ENCODE measurements around the gene OR52N1. TPM values are rescaled to one million over a fixed set of nuclear protein-coding genes. Genes with fewer than 3 reads are reported as not detected.

The OR52N1 gene
- total and polyA plus RNA-seq, 4 experiments from 2014 or later = not detected

DNA sequence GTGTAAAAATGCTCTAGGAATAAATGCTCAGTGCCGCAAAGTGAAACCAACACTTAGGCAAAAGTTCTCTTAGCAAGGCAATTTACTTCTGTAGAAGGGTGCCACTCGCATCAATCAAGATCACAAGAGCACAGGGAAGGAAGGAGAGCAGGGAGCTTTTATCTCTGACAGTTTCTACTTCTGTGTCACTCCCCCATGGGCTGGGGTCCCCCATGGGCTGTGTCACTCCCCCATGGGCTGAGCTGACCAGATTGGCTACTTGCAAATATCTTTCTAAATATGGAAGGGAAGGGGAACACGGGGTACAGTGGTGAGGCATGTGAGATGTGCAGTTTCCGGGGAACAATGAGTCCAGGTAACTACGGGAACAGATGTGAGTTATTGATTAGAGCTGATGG is 18.1 kb upstream of the OR52N1 start:
- Histone ChIP-seq H3K4me1 (ENCODE audit: insufficient read depth, low read length) (peaks cover 8% of the 10 kb centered on the region), H3K27me3 (ENCODE audit: insufficient read depth, low read length) (no peaks in the 10 kb centered on the region), H3K4me3 (ENCODE audit: low read length in 2 of 2) (peak overlapping the region; percentile 58 to 83), H3K36me3 (ENCODE audit: insufficient read depth, low read length) (no peaks in the 10 kb centered on the region), H3K27ac (ENCODE audit: low read depth, low read length) (no peak overlapping the region), H3K9me3 (ENCODE audit: control insufficient read depth in 1 of 2, low read length in 2 of 2) (no peaks in the 10 kb centered on the region)
- CTCF ChIA-PET (ENCODE audit: partially characterized antibody) = interaction anchor here (0.6 to 2.6 kb wide), 15 partner anchors 10 to 1172 kb away, joined by 3 to 20 read pairs (median 3); partner anchors contain the start of genes OR51D1 and TRIM5
- DNase-seq = peak in 4 of 5 donors; percentile 5 to 15 (median 8)
- H3K9me3 Mint-ChIP-seq = peaks cover 0 to 7% (median 4%) of the 10 kb centered on the region in 8 donors
- H3K27me3 Mint-ChIP-seq = peaks cover 13 to 15% of the 10 kb centered on the region in 2 donors
- peaks cover 7 to 13% (median 12%) of the 10 kb centered on the region in 4 donors for H3K4me1 Mint-ChIP-seq
- peak overlapping the region in 3 of 7 donors; percentile 6 to 40 (median 20) for H3K27ac Mint-ChIP-seq
- intact Hi-C loops (cut with micrococcal nuclease) = no loop called here
- H3K4me3 Mint-ChIP-seq = peak overlapping the region; percentile 88 to 96 (median 90)
- H3K36me3 Mint-ChIP-seq = no peaks in the 10 kb centered on the region
- POLR2A ChIA-PET (ENCODE audit: partially characterized antibody) = no interaction called here

DNA sequence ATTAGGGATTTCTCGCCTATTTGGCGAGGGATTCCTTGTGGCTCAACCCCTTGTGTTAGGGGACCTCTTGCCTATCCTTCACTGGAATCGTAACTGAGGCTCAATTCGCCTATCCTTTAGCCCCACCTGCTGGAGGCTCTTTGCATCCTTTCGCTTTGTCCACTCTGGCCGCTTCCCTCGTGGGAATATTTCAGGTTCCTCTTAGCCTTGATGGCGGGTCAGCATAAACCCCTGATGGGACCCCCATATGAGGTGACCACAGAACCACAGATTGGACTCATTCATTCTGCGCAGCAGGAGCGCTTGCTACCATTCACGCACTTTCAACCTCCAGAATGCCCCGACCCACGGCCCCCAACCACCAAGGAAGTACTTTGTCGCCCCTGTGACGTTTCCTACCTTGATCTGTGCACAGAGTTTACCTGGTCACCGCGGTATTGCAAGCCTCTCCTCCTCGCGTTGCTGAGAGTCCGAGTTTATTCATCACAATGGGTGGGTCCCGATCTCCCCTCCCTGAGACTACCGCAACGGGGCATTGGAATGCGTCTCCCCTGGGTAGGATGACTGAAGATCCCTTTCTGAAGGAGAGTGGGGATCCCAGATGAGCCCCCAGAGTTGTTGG is 17.5 kb upstream of the OR52N1 start, which contains the start of gene OR52N2:
TSS of gene OR52N2 (plus strand) at position 425 of the 622 bp plus-strand sequence. CDS start 11,412 bp downstream, outside the sequence.
- peaks cover 0 to 11% (median 6%) of the 10 kb centered on the region in 8 donors for H3K9me3 Mint-ChIP-seq
- CTCF ChIA-PET (ENCODE audit: partially characterized antibody) = interaction anchor here (1.1 to 2.6 kb wide), 9 partner anchors 10 to 1172 kb away, joined by 3 to 20 read pairs (median 7); partner anchors contain the start of genes OR51D1 and TRIM5
- Histone ChIP-seq H3K4me3 (ENCODE audit: low read length in 2 of 2) (peak within 1 kb of the TSS; percentile 58 to 83), H3K27ac (ENCODE audit: low read depth, low read length) (no peak within 1 kb of the TSS), H3K9me3 (ENCODE audit: control insufficient read depth in 1 of 2, low read length in 2 of 2) (no peaks in the 10 kb centered on the region), H3K36me3 (ENCODE audit: insufficient read depth, low read length) (no peaks in the 10 kb centered on the region), H3K4me1 (ENCODE audit: insufficient read depth, low read length) (peaks cover 8% of the 10 kb centered on the region), H3K27me3 (ENCODE audit: insufficient read depth, low read length) (no peaks in the 10 kb centered on the region)
- POLR2A ChIA-PET (ENCODE audit: partially characterized antibody) = no interaction called here
- H3K4me3 Mint-ChIP-seq = peak within 1 kb of the TSS; percentile 88 to 96 (median 90)
- peaks cover 7 to 13% (median 12%) of the 10 kb centered on the region in 4 donors for H3K4me1 Mint-ChIP-seq
- no peaks in the 10 kb centered on the region for H3K36me3 Mint-ChIP-seq
- peak within 1 kb of the TSS in 5 of 7 donors; percentile 6 to 48 (median 40) for H3K27ac Mint-ChIP-seq
- peak; percentile 60 to 72 (median 66) for DNase-seq
- peaks cover 13 to 16% of the 10 kb centered on the region in 2 donors for H3K27me3 Mint-ChIP-seq
- intact Hi-C loops (cut with micrococcal nuclease) = loop anchor here (1.0 kb wide), 3 partner anchors 124 to 1171 kb away; partner anchors contain the start of gene OR51D1

DNA sequence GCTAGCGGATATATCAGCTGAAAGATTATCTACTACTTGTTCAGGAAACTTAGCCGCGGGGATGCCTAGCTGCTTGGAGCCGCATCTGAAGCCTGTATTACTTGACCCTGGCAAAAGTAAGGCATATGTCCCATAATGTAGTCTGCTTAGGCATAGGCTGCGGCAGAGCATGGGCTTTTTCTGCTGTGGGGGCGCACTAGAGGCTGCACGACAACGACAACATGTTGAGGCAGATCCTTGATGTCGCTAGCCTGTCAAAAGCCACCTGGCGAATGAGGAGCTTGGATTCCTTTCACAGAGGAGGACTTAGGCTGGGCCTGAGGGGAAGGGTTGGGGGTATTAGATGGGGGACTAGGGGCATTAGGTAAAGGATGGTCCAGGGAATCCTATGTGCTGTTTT is 16.5 kb upstream of the OR52N1 start:
- Mint-ChIP-seq H3K27me3 (peaks cover 16 to 17% of the 10 kb centered on the region in 2 donors), H3K9me3 (peaks cover 0 to 18% (median 11%) of the 10 kb centered on the region in 8 donors), H3K4me3 (no peak overlapping the region), H3K4me1 (peaks cover 7 to 13% (median 12%) of the 10 kb centered on the region in 4 donors), H3K27ac (no peak overlapping the region), H3K36me3 (no peaks in the 10 kb centered on the region)
- H3K4me1 ChIP-seq (ENCODE audit: insufficient read depth, low read length) = peaks cover 8% of the 10 kb centered on the region
- no peak overlapping the region for H3K27ac ChIP-seq (ENCODE audit: low read depth, low read length)
- no peak overlapping the region for H3K4me3 ChIP-seq (ENCODE audit: low read length in 2 of 2)
- POLR2A ChIA-PET (ENCODE audit: partially characterized antibody) = no interaction called here
- intact Hi-C loops (cut with micrococcal nuclease) = no loop called here
- no peaks in the 10 kb centered on the region for H3K36me3 ChIP-seq (ENCODE audit: insufficient read depth, low read length)
- H3K9me3 ChIP-seq (ENCODE audit: control insufficient read depth in 1 of 2, low read length in 2 of 2) = no peaks in the 10 kb centered on the region
- CTCF ChIA-PET (ENCODE audit: partially characterized antibody) = interaction anchor here (1.0 to 1.6 kb wide), 5 partner anchors 123 to 1171 kb away, joined by 3 to 12 read pairs (median 7); partner anchors contain the start of genes OR51D1 and TRIM5
- no peak for DNase-seq
- no peaks in the 10 kb centered on the region for H3K27me3 ChIP-seq (ENCODE audit: insufficient read depth, low read length)

DNA sequence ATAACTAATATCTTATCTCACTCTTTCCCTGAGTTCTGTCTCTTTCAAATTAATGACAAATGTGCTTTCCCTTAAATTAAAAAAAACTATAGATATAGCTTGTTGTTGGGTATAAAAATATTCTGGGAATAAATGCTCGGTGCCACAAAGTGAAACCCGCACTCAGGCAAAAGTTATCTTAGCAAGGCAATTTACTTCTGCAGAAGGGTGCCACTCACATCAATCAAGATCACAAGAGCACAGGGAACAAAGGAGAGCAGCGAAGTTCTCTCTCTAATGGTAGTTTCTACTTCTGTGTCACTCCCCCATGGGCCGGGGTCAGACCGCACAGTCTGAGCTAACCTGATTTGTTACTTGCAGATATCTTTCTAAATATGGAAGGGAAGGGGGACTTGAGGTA is 12.9 kb upstream of the OR52N1 start:
- H3K36me3 ChIP-seq (ENCODE audit: insufficient read depth, low read length) = no peaks in the 10 kb centered on the region
- no peak for DNase-seq
- peaks cover 0 to 18% (median 11%) of the 10 kb centered on the region in 8 donors for H3K9me3 Mint-ChIP-seq
- H3K27me3 Mint-ChIP-seq = peaks cover 17 to 24% of the 10 kb centered on the region in 2 donors
- ChIA-PET CTCF (ENCODE audit: partially characterized antibody) (interaction anchor here (1.5 kb wide), 1 partner anchor 114 kb away, joined by 5 read pairs; no protein-coding TSS in a partner anchor), POLR2A (ENCODE audit: partially characterized antibody) (no interaction called here)
- intact Hi-C loops (cut with micrococcal nuclease) = no loop called here
- no peaks in the 10 kb centered on the region for H3K9me3 ChIP-seq (ENCODE audit: control insufficient read depth in 1 of 2, low read length in 2 of 2)
- H3K27ac Mint-ChIP-seq = no peak overlapping the region
- H3K4me3 Mint-ChIP-seq = no peak overlapping the region
- H3K4me3 ChIP-seq (ENCODE audit: low read length in 2 of 2) = no peak overlapping the region
- no peaks in the 10 kb centered on the region for H3K27me3 ChIP-seq (ENCODE audit: insufficient read depth, low read length)
- H3K4me1 ChIP-seq (ENCODE audit: insufficient read depth, low read length) = peaks cover 4% of the 10 kb centered on the region
- no peaks in the 10 kb centered on the region for H3K36me3 Mint-ChIP-seq
- no peak overlapping the region for H3K27ac ChIP-seq (ENCODE audit: low read depth, low read length)
- peaks cover 3 to 9% (median 8%) of the 10 kb centered on the region in 4 donors for H3K4me1 Mint-ChIP-seq

DNA sequence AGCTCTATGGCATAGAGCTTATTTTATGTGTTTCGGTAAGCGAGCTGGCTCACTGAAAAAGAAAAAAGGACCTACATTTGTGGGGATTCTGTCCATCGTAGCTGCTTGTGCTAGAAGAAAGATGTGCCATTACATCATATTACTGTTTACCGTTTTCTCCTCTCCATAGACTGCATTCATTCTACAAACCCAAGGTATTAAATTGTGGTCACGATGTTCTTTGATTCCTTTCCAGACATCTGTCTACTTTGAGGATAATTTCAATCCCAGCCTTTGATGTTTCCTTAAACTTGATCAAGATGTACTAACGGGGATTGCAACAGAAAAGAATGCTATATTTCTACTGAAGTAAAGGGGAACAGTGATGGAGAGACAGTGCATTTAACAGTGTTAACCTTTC is 5.5 kb upstream of the OR52N1 start:
- H3K9me3 Mint-ChIP-seq = peaks cover 0 to 2% (median 0%) of the 10 kb centered on the region in 8 donors
- Histone ChIP-seq H3K4me3 (ENCODE audit: low read length in 2 of 2) (no peak overlapping the region), H3K27ac (ENCODE audit: low read depth, low read length) (no peak overlapping the region), H3K9me3 (ENCODE audit: control insufficient read depth in 1 of 2, low read length in 2 of 2) (no peaks in the 10 kb centered on the region), H3K27me3 (ENCODE audit: insufficient read depth, low read length) (no peaks in the 10 kb centered on the region), H3K36me3 (ENCODE audit: insufficient read depth, low read length) (no peaks in the 10 kb centered on the region), H3K4me1 (ENCODE audit: insufficient read depth, low read length) (no peaks in the 10 kb centered on the region)
- H3K4me3 Mint-ChIP-seq = no peak overlapping the region
- ChIA-PET POLR2A (ENCODE audit: partially characterized antibody) (no interaction called here), CTCF (ENCODE audit: partially characterized antibody) (interaction anchor here (0.8 kb wide), 1 partner anchor 85 kb away, joined by 4 read pairs; no protein-coding TSS in a partner anchor)
- H3K36me3 Mint-ChIP-seq = no peaks in the 10 kb centered on the region
- intact Hi-C loops (cut with micrococcal nuclease) = no loop called here
- DNase-seq = no peak
- H3K27me3 Mint-ChIP-seq = peaks cover 14 to 17% of the 10 kb centered on the region in 2 donors
- H3K4me1 Mint-ChIP-seq = no peaks in the 10 kb centered on the region
- H3K27ac Mint-ChIP-seq = no peak overlapping the region

DNA sequence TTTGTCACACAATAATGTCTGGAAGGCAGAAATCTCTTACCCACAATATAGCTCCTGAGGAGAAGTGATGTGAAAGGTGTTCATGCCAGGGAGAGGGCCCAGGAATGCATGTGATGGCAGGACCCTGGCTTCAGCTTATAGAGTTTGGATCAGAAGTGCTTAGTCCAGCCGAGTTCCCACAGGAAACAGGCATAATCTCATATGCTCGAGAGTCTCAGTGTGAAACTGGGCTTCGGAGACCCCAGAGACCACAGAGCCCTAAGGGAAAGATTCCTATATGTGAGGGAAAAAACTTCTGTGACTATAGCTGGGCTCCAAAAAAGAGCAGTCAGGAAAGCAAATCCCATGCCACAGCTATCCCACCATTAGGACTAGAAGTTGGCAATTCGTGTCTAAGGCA is 7.8 kb downstream of the OR52N1 start, which contains the start of gene OR52N5:
TSS of gene OR52N5 (minus strand) at position 101 of the 400 bp plus-strand sequence. CDS start 4,721 bp downstream, outside the sequence.
- no peak within 1 kb of the TSS for H3K27ac Mint-ChIP-seq
- no peak for DNase-seq
- no peak within 1 kb of the TSS for H3K4me3 ChIP-seq (ENCODE audit: low read length in 2 of 2)
- no peaks in the 10 kb centered on the region for H3K4me1 ChIP-seq (ENCODE audit: insufficient read depth, low read length)
- H3K36me3 Mint-ChIP-seq = no peaks in the 10 kb centered on the region
- no peak within 1 kb of the TSS for H3K27ac ChIP-seq (ENCODE audit: low read depth, low read length)
- peaks cover 5 to 6% of the 10 kb centered on the region in 2 donors for H3K27me3 Mint-ChIP-seq
- no peaks in the 10 kb centered on the region for H3K9me3 ChIP-seq (ENCODE audit: control insufficient read depth in 1 of 2, low read length in 2 of 2)
- ChIA-PET CTCF (ENCODE audit: partially characterized antibody) (no interaction called here), POLR2A (ENCODE audit: partially characterized antibody) (no interaction called here)
- H3K4me3 Mint-ChIP-seq = no peak within 1 kb of the TSS
- peaks cover 0 to 2% (median 0%) of the 10 kb centered on the region in 8 donors for H3K9me3 Mint-ChIP-seq
- no peaks in the 10 kb centered on the region for H3K4me1 Mint-ChIP-seq
- intact Hi-C loops (cut with micrococcal nuclease) = no loop called here
- H3K27me3 ChIP-seq (ENCODE audit: insufficient read depth, low read length) = no peaks in the 10 kb centered on the region
- H3K36me3 ChIP-seq (ENCODE audit: insufficient read depth, low read length) = no peaks in the 10 kb centered on the region

DNA sequence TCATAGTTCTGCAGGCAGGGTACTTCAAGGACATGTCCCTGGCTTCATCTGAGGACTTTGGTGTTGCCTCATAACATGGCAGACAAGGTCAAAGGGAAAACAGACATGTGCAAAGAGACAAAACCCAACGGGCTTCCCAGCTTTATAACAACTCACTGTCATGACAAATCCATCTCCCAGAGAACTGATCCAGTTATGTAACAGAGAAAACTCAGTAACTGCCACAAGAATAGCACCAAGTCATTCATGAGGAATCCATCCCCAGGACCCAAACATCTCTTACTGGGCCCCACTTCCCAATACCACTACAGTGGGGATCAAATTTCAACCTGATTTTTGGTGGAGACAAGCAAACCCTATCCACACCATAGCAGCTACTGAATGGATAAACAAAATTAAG is 24.0 kb downstream of the OR52N1 start:
- peaks cover 1 to 3% of the 10 kb centered on the region in 2 donors for H3K27me3 Mint-ChIP-seq
- no peak for DNase-seq
- peak overlapping the region in 1 of 7 donors; percentile 9 for H3K27ac Mint-ChIP-seq
- H3K9me3 Mint-ChIP-seq = peaks cover 0 to 2% (median 0%) of the 10 kb centered on the region in 8 donors
- no peaks in the 10 kb centered on the region for H3K4me1 Mint-ChIP-seq
- no peaks in the 10 kb centered on the region for H3K36me3 Mint-ChIP-seq
- no peak overlapping the region for H3K27ac ChIP-seq (ENCODE audit: low read depth, low read length)
- intact Hi-C loops (cut with micrococcal nuclease) = no loop called here
- ChIA-PET POLR2A (ENCODE audit: partially characterized antibody) (no interaction called here), CTCF (ENCODE audit: partially characterized antibody) (no interaction called here)
- H3K27me3 ChIP-seq (ENCODE audit: insufficient read depth, low read length) = no peaks in the 10 kb centered on the region
- H3K4me3 ChIP-seq (ENCODE audit: low read length in 2 of 2) = no peak overlapping the region
- H3K36me3 ChIP-seq (ENCODE audit: insufficient read depth, low read length) = no peaks in the 10 kb centered on the region
- H3K9me3 ChIP-seq (ENCODE audit: control insufficient read depth in 1 of 2, low read length in 2 of 2) = no peaks in the 10 kb centered on the region
- H3K4me3 Mint-ChIP-seq = no peak overlapping the region
- H3K4me1 ChIP-seq (ENCODE audit: insufficient read depth, low read length) = no peaks in the 10 kb centered on the region

All from CD4-positive, alpha-beta memory T cell (primary cell).